Small intestine (tissue), 7 donors: ENCODE measurements around the gene CYP46A1. TPM values are rescaled to one million over a fixed set of nuclear protein-coding genes. Genes with fewer than 3 reads are reported as not detected.

Experiments used
- DNase-seq, 2 donors: peaks; one replicate each; pipeline versions ENCODE4 v3.0.0 to v3.0.0-alpha.2; 2013
- FAIRE-seq: peaks from 2 replicates; lab custom pipeline; 2012; peaks lifted over from hg19 to GRCh38; lab: Jason Lieb, UNC
- H3K27ac ChIP-seq, 3 donors: one replicate each; pipeline ENCODE4 v1.5.1; 2013; ENCODE audit warnings: low read length in 2 of 3, mild to moderate bottlenecking in 2 of 3, control low read depth in 1 of 3, inconsistent platforms in 1 of 3, low read depth in 1 of 3, moderate library complexity in 1 of 3
- H3K27me3 ChIP-seq, 3 donors: one replicate each; pipeline ENCODE4 v1.6.1; 2013; ENCODE audit warnings: low read length in 3 of 3, inconsistent platforms in 1 of 3; ENCODE audit not compliant: control insufficient read depth in 3 of 3, insufficient read depth in 3 of 3
- H3K36me3 ChIP-seq, 3 donors: one replicate each; pipeline ENCODE4 v1.6.1; 2013; ENCODE audit warnings: low read length in 3 of 3, inconsistent platforms in 1 of 3, low read depth in 1 of 3, mild to moderate bottlenecking in 1 of 3, moderate library complexity in 1 of 3; ENCODE audit not compliant: control insufficient read depth in 3 of 3, insufficient read depth in 2 of 3
- H3K4me1 ChIP-seq, 3 donors: one replicate each; pipeline ENCODE4 v1.6.1; 2013; ENCODE audit warnings: low read length in 2 of 3, inconsistent platforms in 1 of 3, low read depth in 1 of 3, mild to moderate bottlenecking in 1 of 3, moderate library complexity in 1 of 3; ENCODE audit not compliant: control insufficient read depth in 3 of 3, insufficient read depth in 2 of 3
- H3K4me3 ChIP-seq, 3 donors: one replicate each; pipeline ENCODE4 v1.5.1; 2013; ENCODE audit warnings: low read length in 3 of 3, control low read depth in 1 of 3, inconsistent platforms in 1 of 3, low read depth in 1 of 3, mild to moderate bottlenecking in 1 of 3, moderate library complexity in 1 of 3
- H3K9me3 ChIP-seq, 2 donors: one replicate each; pipeline ENCODE4 v1.6.1; 2013; ENCODE audit warnings: low read depth in 1 of 2, low read length in 1 of 2; ENCODE audit not compliant: control insufficient read depth in 2 of 2, insufficient read depth in 1 of 2
- WGBS, 3 donors: extraction: QIAGEN DNeasy Blood & Tissue Kit; methylation state at CpG; one replicate each; pipeline ENCODE4 v1.1.7; 2013; 5-methylcytosine and 5-hydroxymethylcytosine counted together
- polyA plus RNA-seq, 4 donors: library from polyadenylated mRNA; stranded (reverse) in 3 of 4; unstranded in 1 of 4; fragments of 200-250 nt in 3 of 4; fragments of 120-200 nt in 1 of 4; gene quantifications; one replicate each; pipeline versions ENCODE4 v1.2.1 to v1.2.3, GENCODE V29; 2013
- donor health status: healthy with polysubstance abuse.
- donor health status: control.
- donor health status: control.
- donor health status: Bipolar disorder and iron deficiency.
- donor health status: healthy.

Gene CYP46A1
- polyA plus RNA-seq, 4 donors = 0.64 to 0.96 TPM; not detected in 2

GRCh38 chr14:99708449-99708848, 24.4 kb downstream of the CYP46A1 start:
- 75 to 80% (median 80%) methylated on average over 5 to 7 of the region's 7 CpGs for WGBS, 3 donors
- Histone ChIP-seq H3K27me3 (no peaks in the 10 kb centered on the region), H3K4me1 (no peaks in the 10 kb centered on the region), H3K9me3 (peaks cover 0 to 5% of the 10 kb centered on the region in 2 donors), H3K27ac (no peak overlapping the region), H3K4me3 (no peak overlapping the region), H3K36me3 (peaks cover 0 to 4% (median 0%) of the 10 kb centered on the region in 3 donors)
- no peak for DNase-seq
- FAIRE-seq = no peak

- H3K36me3 ChIP-seq = no peaks in the 10 kb centered on the region
- 84 to 89% (median 86%) methylated on average over 3 of the region's 3 CpGs for WGBS, 3 donors
- no peak for FAIRE-seq
- H3K9me3 ChIP-seq = no peaks in the 10 kb centered on the region
- H3K27ac ChIP-seq = no peak overlapping the region
- H3K4me1 ChIP-seq = no peaks in the 10 kb centered on the region
- no peak overlapping the region for H3K4me3 ChIP-seq
- DNase-seq = no peak
- H3K27me3 ChIP-seq = peaks cover 0 to 4% (median 0%) of the 10 kb centered on the region in 3 donors
Measured at GRCh38 chr14:99713972-99714371, 29.9 kb downstream of the CYP46A1 start.

- Histone ChIP-seq H3K27me3 (peaks cover 0 to 4% (median 0%) of the 10 kb centered on the region in 3 donors), H3K4me3 (no peak overlapping the region), H3K27ac (no peak overlapping the region), H3K36me3 (no peaks in the 10 kb centered on the region), H3K9me3 (no peaks in the 10 kb centered on the region), H3K4me1 (no peaks in the 10 kb centered on the region)
- DNase-seq (no peak), FAIRE-seq (no peak)
- WGBS, 3 donors = 63 to 73% (median 67%) methylated on average over 24 of the region's 24 CpGs
Measured at GRCh38 chr14:99715266-99716000, 31.3 kb downstream of the CYP46A1 start.

GRCh38 chr14:99716091-99716849, 32.2 kb downstream of the CYP46A1 start:
- Histone ChIP-seq H3K36me3 (no peaks in the 10 kb centered on the region), H3K4me3 (no peak overlapping the region), H3K27me3 (peaks cover 0 to 4% (median 0%) of the 10 kb centered on the region in 3 donors), H3K4me1 (no peaks in the 10 kb centered on the region), H3K9me3 (no peaks in the 10 kb centered on the region), H3K27ac (no peak overlapping the region)
- no peak for DNase-seq
- 78 to 80% (median 79%) methylated on average over 10 of the region's 10 CpGs for WGBS, 3 donors
- no peak for FAIRE-seq

- no peak for FAIRE-seq
- Histone ChIP-seq H3K27me3 (peaks cover 0 to 4% (median 0%) of the 10 kb centered on the region in 3 donors), H3K4me3 (no peak overlapping the region), H3K27ac (no peak overlapping the region), H3K36me3 (no peaks in the 10 kb centered on the region), H3K9me3 (no peaks in the 10 kb centered on the region), H3K4me1 (no peaks in the 10 kb centered on the region)
- 87 to 93% (median 88%) methylated on average over 14 of the region's 14 CpGs for WGBS, 3 donors
- no peak for DNase-seq
Measured at GRCh38 chr14:99716850-99717681, 33.0 kb downstream of the CYP46A1 start.

- Histone ChIP-seq H3K27ac (no peak overlapping the region), H3K27me3 (peaks cover 0 to 4% (median 0%) of the 10 kb centered on the region in 3 donors), H3K4me3 (no peak overlapping the region), H3K4me1 (no peaks in the 10 kb centered on the region), H3K9me3 (no peaks in the 10 kb centered on the region), H3K36me3 (no peaks in the 10 kb centered on the region)
- 67 to 82% (median 69%) methylated on average over 5 of the region's 5 CpGs for whole genome bisulfite sequencing, 3 donors
- no peak for DNase-seq
- FAIRE-seq = no peak
Measured at GRCh38 chr14:99717682-99718013, 33.5 kb downstream of the CYP46A1 start.

GRCh38 chr14:99718031-99718810, 34.1 kb downstream of the CYP46A1 start:
- FAIRE-seq (no peak), DNase-seq (no peak)
- H3K9me3 ChIP-seq = no peaks in the 10 kb centered on the region
- no peaks in the 10 kb centered on the region for H3K36me3 ChIP-seq
- H3K4me3 ChIP-seq = no peak overlapping the region
- H3K4me1 ChIP-seq = no peaks in the 10 kb centered on the region
- 71 to 77% (median 73%) methylated on average over 14 of the region's 14 CpGs for WGBS, 3 donors
- no peak overlapping the region for H3K27ac ChIP-seq
- H3K27me3 ChIP-seq = peaks cover 0 to 4% (median 0%) of the 10 kb centered on the region in 3 donors
